ENCODE results near the gene TMEM138.

- TF ChIP-seq CTCF (IDR thresholded peaks at IDR 0.05), result no peak
- TF ChIP-seq POLR2A (IDR thresholded peaks at IDR 0.05), result no peak
Observed at GRCh38 chr11:61417670-61418069, 55.5 kb downstream of the TMEM138 start.
